ENCODE measurements around the gene GLCCI1.

The GLCCI1 gene

DNA sequence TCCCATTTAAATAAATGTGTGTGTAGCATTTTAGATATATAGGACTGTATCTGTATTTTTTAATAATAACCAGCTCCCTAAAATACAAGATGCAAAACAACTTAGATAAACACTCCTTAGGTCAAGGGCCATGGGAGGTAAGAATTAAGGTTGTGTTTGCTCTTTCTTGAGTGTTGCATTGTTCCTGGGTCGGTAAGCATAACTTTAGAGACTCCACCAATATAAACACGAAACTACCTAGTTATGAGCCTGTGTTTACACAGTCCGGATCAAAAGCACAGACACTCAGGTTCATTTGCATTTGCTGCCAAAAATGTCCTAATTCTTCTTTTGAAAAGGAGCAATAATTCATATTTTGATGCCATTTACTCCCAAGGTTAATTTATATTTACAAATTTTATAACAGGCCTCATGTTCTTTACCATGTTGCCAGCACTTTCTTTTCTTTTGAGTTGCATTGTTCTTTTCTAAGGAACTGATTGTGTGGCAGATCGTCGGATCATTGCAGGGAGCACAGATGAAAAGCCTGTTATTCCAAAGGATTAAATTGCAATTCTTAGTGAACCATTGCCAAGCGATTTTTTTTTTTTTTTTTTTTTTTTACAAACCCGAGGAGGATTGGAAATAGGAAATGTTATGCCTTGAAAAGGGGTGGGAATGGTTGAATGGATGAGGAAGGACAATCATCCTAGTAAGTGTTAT is 45.8 kb upstream of the GLCCI1 start:
- no peak for TF ChIP-seq ARNT (IDR thresholded peaks at IDR 0.05)
- no peak for TF ChIP-seq NFRKB (IDR thresholded peaks at IDR 0.05)
- TF ChIP-seq L3MBTL2 (conservative IDR thresholded peaks at IDR 0.05): no peak
- no peak for TF ChIP-seq FOXA1 (IDR thresholded peaks at IDR 0.05)
- TF ChIP-seq HDGF (IDR thresholded peaks at IDR 0.05; ENCODE audit: borderline replicate concordance): no peak
- TF ChIP-seq SUZ12 (IDR thresholded peaks at IDR 0.05): no peak
- no peak for TF ChIP-seq ELF4 (IDR thresholded peaks at IDR 0.05)
- no peak for TF ChIP-seq TARDBP (IDR thresholded peaks at IDR 0.05)
- DNase-seq (ENCODE audit: extremely low spot score): no peak
- ChIA-PET CTCF (no interaction called here), POLR2A (no interaction called here)

DNA sequence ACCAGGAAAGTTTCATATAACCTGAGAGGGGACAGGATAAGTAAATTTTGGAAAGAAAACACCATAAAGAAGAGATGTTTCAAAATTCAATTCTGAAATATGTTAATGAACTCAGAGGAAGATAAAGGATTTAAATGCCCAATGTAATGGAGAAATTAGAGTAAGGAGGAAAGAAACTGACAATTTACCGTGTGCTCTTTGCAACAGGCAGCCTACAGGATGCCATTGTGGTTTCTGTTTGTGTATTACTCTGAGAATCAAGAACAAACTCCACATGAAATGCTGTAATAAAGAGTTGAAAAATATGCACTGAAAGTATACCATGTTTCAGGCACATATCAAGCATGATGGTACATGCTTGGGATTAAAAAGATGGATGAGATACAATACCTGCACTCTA is 44.8 kb upstream of the GLCCI1 start:
- ChIA-PET CTCF (no interaction called here), POLR2A (no interaction called here)
- DNase-seq (ENCODE audit: extremely low spot score): no peak
- TF ChIP-seq TARDBP (IDR thresholded peaks at IDR 0.05) (no peak), FOXA1 (IDR thresholded peaks at IDR 0.05) (no peak), HDGF (IDR thresholded peaks at IDR 0.05; ENCODE audit: borderline replicate concordance) (no peak), ZNF384 (IDR thresholded peaks at IDR 0.05) (no peak), SP1 (IDR thresholded peaks at IDR 0.05) (no peak), SUZ12 (IDR thresholded peaks at IDR 0.05) (no peak), ELF4 (IDR thresholded peaks at IDR 0.05) (no peak), FOXM1 (IDR thresholded peaks at IDR 0.05; ENCODE audit: borderline replicate concordance) (no peak)

DNA sequence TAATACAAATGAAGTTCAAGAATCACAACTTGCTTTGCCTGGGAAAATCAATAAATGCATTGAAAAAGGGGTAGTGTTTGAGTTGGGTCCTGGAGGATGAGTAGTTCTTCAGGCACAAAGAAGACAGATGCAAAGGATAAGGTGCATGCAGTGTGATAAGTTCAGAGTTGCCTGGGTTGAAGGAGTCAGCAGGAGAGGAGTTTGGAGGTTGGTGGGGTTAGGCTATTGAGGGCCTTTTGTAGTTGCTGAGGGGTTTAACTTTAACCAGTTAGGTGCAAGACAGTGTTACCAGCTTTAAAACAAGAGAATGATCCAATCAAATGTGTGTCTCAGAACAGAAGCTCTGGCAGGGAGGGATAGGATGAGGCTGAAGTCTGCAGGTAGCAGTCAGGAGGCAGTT is 44.3 kb upstream of the GLCCI1 start:
- ChIA-PET POLR2A (no interaction called here), CTCF (no interaction called here)
- no peak for TF ChIP-seq BHLHE40 (IDR thresholded peaks at IDR 0.05; ENCODE audit: borderline replicate concordance)
- TF ChIP-seq, protein P1, sequence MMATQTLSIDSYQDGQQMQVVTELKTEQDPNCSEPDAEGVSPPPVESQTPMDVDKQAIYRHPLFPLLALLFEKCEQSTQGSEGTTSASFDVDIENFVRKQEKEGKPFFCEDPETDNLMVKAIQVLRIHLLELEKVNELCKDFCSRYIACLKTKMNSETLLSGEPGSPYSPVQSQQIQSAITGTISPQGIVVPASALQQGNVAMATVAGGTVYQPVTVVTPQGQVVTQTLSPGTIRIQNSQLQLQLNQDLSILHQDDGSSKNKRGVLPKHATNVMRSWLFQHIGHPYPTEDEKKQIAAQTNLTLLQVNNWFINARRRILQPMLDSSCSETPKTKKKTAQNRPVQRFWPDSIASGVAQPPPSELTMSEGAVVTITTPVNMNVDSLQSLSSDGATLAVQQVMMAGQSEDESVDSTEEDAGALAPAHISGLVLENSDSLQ (IDR thresholded peaks at IDR 0.05): no peak
- no peak for TF ChIP-seq NFRKB (IDR thresholded peaks at IDR 0.05)
- TF ChIP-seq TARDBP (IDR thresholded peaks at IDR 0.05): no peak
- no peak for TF ChIP-seq L3MBTL2 (conservative IDR thresholded peaks at IDR 0.05)
- TF ChIP-seq ZNF384 (IDR thresholded peaks at IDR 0.05): no peak
- TF ChIP-seq ARNT (IDR thresholded peaks at IDR 0.05): no peak
- no peak for TF ChIP-seq ELF4 (IDR thresholded peaks at IDR 0.05)
- TF ChIP-seq FOXM1 (IDR thresholded peaks at IDR 0.05; ENCODE audit: borderline replicate concordance): no peak
- TF ChIP-seq SP1 (IDR thresholded peaks at IDR 0.05): no peak
- no peak for TF ChIP-seq CTBP1 (IDR thresholded peaks at IDR 0.05; ENCODE audit: borderline replicate concordance)
- DNase-seq (ENCODE audit: extremely low spot score): no peak

DNA sequence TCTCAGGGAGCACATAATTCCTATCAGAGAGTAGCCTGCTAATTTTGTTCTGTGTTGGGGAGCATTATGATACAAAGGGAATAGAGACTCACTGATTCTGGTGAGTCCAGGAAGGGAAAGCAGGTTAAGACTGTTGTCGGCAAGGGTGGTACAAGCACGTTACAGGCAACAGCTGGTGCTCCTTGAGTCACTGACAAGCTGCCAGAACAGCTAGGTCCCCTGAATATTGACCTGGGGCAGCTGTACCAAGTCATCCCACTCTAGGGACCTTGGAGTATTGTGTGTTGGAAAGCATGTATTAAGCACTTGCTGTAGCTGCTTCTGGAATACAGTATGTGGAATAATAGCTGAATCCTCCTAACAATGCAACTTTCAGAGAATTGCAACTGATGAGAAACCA is 37.0 kb upstream of the GLCCI1 start:
- no peak for DNase-seq (ENCODE audit: extremely low spot score)
- POLR2A ChIA-PET: no interaction called here
- CTCF ChIA-PET: no interaction called here
- TF ChIP-seq LEF1 (IDR thresholded peaks at IDR 0.05; ENCODE audit: borderline replicate concordance): no peak
- no peak for TF ChIP-seq ARNT (IDR thresholded peaks at IDR 0.05)
- no peak for TF ChIP-seq ZNF384 (IDR thresholded peaks at IDR 0.05)
- no peak for TF ChIP-seq FOXK2 (IDR thresholded peaks at IDR 0.05)
- TF ChIP-seq HDGF (IDR thresholded peaks at IDR 0.05; ENCODE audit: borderline replicate concordance): no peak
- TF ChIP-seq TARDBP (IDR thresholded peaks at IDR 0.05): no peak
- no peak for TF ChIP-seq ELF4 (IDR thresholded peaks at IDR 0.05)
- TF ChIP-seq BHLHE40 (IDR thresholded peaks at IDR 0.05; ENCODE audit: borderline replicate concordance): no peak
- TF ChIP-seq L3MBTL2 (conservative IDR thresholded peaks at IDR 0.05): no peak

DNA sequence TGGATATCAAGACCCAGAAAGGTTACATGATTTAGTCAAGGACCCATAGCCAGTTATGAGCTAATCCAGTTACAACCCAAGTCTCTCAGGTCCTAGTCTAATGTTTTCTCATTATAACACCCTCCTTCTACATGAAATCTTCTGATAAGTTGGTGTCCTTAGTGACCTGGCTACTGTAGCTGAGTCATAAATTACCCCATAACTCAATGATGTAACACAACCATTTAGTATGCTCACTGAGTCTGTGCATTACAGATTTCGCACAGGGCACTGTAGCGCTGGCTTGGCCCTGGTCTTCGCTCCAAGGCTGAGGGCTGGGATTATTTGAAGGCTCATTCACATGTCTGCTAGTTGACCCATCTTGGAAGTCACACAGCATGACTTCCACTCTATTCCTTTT is 36.0 kb upstream of the GLCCI1 start:
- ChIA-PET CTCF (no interaction called here), POLR2A (no interaction called here)
- DNase-seq (ENCODE audit: extremely low spot score): no peak
- no peak for TF ChIP-seq ELF4 (IDR thresholded peaks at IDR 0.05)
- no peak for TF ChIP-seq ZNF384 (IDR thresholded peaks at IDR 0.05)
- no peak for TF ChIP-seq LEF1 (IDR thresholded peaks at IDR 0.05; ENCODE audit: borderline replicate concordance)
- no peak for TF ChIP-seq FOXM1 (IDR thresholded peaks at IDR 0.05; ENCODE audit: borderline replicate concordance)
- TF ChIP-seq BHLHE40 (IDR thresholded peaks at IDR 0.05; ENCODE audit: borderline replicate concordance): no peak
- TF ChIP-seq SP1 (IDR thresholded peaks at IDR 0.05): no peak
- TF ChIP-seq CTBP1 (IDR thresholded peaks at IDR 0.05; ENCODE audit: borderline replicate concordance): no peak
- no peak for TF ChIP-seq FOXK2 (IDR thresholded peaks at IDR 0.05)
- no peak for TF ChIP-seq L3MBTL2 (conservative IDR thresholded peaks at IDR 0.05)
- no peak for TF ChIP-seq ARNT (IDR thresholded peaks at IDR 0.05)

DNA sequence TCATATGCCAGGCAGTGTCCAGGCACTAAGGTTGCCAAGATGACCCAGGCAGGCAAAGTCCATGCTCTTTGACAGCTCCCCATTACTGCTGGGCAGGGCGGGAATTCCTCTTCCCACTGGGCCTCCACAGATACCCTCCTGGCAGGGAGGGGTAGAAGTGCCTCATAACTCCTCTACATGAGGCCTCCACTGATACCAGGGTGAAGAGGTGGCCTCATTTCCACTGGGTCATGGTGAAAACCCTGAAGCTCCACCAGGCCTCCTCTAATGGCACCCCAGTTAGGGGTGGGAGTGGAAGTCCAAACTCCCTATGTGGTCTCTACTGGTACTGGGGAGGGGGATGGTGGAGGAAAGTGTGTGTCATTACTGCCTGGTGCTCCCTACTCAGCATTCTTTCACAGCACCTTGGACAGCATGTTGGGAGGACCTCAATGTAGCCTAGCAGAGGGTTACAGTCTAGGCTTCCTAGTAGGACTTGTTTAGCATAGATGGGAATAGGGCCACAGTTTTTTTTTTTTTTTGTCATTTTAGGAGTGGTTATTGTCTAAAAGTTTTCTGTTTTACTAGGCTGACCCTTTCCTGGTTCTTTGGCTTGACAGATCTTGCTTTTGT is 34.6 kb upstream of the GLCCI1 start:
- TF ChIP-seq LEF1 (IDR thresholded peaks at IDR 0.05; ENCODE audit: borderline replicate concordance) (no peak), CTBP1 (IDR thresholded peaks at IDR 0.05; ENCODE audit: borderline replicate concordance) (no peak), HDGF (IDR thresholded peaks at IDR 0.05; ENCODE audit: borderline replicate concordance) (no peak), FOXA1 (IDR thresholded peaks at IDR 0.05) (no peak), FOXM1 (IDR thresholded peaks at IDR 0.05; ENCODE audit: borderline replicate concordance) (no peak), FOXK2 (IDR thresholded peaks at IDR 0.05) (no peak), L3MBTL2 (conservative IDR thresholded peaks at IDR 0.05) (no peak), ZNF384 (IDR thresholded peaks at IDR 0.05) (no peak)
- ChIA-PET CTCF (no interaction called here), POLR2A (no interaction called here)
- DNase-seq (ENCODE audit: extremely low spot score): no peak

DNA sequence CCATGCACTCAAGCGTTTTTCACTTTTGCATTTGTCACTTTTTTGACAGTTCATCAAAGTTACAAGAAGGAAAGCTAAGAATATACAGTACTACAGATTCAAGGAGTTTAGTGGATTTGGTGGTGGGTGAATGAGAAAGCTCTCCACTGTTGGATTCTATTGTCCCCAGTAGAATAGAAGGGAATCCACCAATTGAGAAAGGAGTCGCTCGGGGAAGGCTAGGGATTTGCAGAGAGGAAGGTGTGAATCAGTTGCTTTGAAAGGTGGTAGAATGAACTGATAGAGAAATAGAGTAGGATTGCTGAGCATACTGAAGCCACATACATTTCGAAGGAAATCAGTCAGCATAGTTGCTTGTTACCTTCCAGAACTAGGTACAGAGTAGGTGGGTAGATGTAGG is 33.7 kb upstream of the GLCCI1 start:
- POLR2A ChIA-PET: no interaction called here

More for the DNA sequence above, 33.7 kb upstream of the GLCCI1 start:
- CTCF ChIA-PET: no interaction called here
- TF ChIP-seq BHLHE40 (IDR thresholded peaks at IDR 0.05; ENCODE audit: borderline replicate concordance) (no peak), HDGF (IDR thresholded peaks at IDR 0.05; ENCODE audit: borderline replicate concordance) (no peak), FOXK2 (IDR thresholded peaks at IDR 0.05) (no peak), ELF4 (IDR thresholded peaks at IDR 0.05) (no peak), NFRKB (IDR thresholded peaks at IDR 0.05) (no peak), ARNT (IDR thresholded peaks at IDR 0.05) (no peak), TARDBP (IDR thresholded peaks at IDR 0.05) (no peak), CTBP1 (IDR thresholded peaks at IDR 0.05; ENCODE audit: borderline replicate concordance) (no peak)
- DNase-seq (ENCODE audit: extremely low spot score): no peak

Data from HEK293T (cell line).